Stimulated activated naive CD8-positive, alpha-beta T cell treated with anti-CD3 and anti-CD28 coated beads, Interleukin-15, amount 100 ng/mL, for 72 hours (primary cell): Measurements from ENCODE around the gene NPY2R.

Experiments used
- ATAC-seq: fragments of 150-1000 bp; cut with Tn5 transposase; 2 replicates; pipeline ENCODE4 v1.10.0; 2021; ENCODE audit warnings: mild to moderate bottlenecking, moderate library complexity
- DNase-seq, 2 donors: peaks; one replicate each; pipeline ENCODE4 v3.0.0; 2021 to 2022
- H3K27ac Mint-ChIP-seq, 2 donors: one replicate each; pipeline ENCODE4 v1.8.0; 2022; ENCODE audit warnings: mild to moderate bottlenecking in 2 of 2, mixed read lengths in 2 of 2, moderate library complexity in 2 of 2
- H3K27me3 Mint-ChIP-seq: one replicate; pipeline ENCODE4 v1.8.0; 2022; ENCODE audit warnings: mixed read lengths
- H3K4me1 Mint-ChIP-seq: one replicate; pipeline ENCODE4 v1.8.0; 2022; ENCODE audit warnings: mild to moderate bottlenecking, mixed read lengths
- H3K4me3 Mint-ChIP-seq, 2 donors: one replicate each; pipeline ENCODE4 v1.8.0; 2022; ENCODE audit warnings: mild to moderate bottlenecking in 2 of 2, mixed read lengths in 2 of 2, moderate library complexity in 1 of 2
- H3K9me3 Mint-ChIP-seq, 2 donors: one replicate each; pipeline ENCODE4 v1.8.0; 2022; ENCODE audit warnings: mixed read lengths in 2 of 2

The NPY2R gene

DNA sequence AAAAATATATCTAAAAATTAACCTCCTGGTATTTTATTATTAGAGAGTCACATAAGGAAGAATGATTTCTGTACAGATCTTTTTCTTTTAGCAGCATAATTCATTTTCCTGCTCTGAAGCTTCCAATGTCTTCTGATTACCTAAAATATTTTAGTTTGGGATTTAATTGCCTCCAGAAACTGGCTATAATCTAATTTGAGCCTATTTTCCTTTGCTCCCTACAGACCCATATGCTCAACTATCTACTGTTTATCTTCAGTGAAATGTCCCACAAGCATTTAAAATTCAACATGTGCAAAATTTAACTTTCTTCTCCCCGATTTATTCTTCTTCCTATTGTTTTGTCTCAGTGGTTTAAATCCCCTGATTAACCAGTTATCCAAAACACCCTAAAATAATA, 29.1 kb downstream of the NPY2R start:
- H3K4me1 Mint-ChIP-seq = no peaks in the 10 kb centered on the region
- no peak for DNase-seq
- peaks cover 6 to 9% of the 10 kb centered on the region in 2 donors for H3K9me3 Mint-ChIP-seq
- no peak overlapping the region for H3K4me3 Mint-ChIP-seq
- no peak overlapping the region for H3K27ac Mint-ChIP-seq
- ATAC-seq = no peak
- no peaks in the 10 kb centered on the region for H3K27me3 Mint-ChIP-seq

- no peaks in the 10 kb centered on the region for H3K4me1 Mint-ChIP-seq
- ATAC-seq = no peak
- peaks cover 6 to 9% of the 10 kb centered on the region in 2 donors for H3K9me3 Mint-ChIP-seq
- H3K27me3 Mint-ChIP-seq = no peaks in the 10 kb centered on the region
- H3K27ac Mint-ChIP-seq = no peak overlapping the region
- no peak for DNase-seq
- no peak overlapping the region for H3K4me3 Mint-ChIP-seq
These were observed 32.8 kb downstream of the NPY2R start for GRCh38 chr4:155241225-155241624.

GRCh38 chr4:155241664-155242063, 33.2 kb downstream of the NPY2R start:
- H3K27me3 Mint-ChIP-seq = no peaks in the 10 kb centered on the region
- no peaks in the 10 kb centered on the region for H3K4me1 Mint-ChIP-seq
- no peak overlapping the region for H3K4me3 Mint-ChIP-seq
- H3K9me3 Mint-ChIP-seq = peaks cover 6 to 9% of the 10 kb centered on the region in 2 donors
- no peak for ATAC-seq
- no peak overlapping the region for H3K27ac Mint-ChIP-seq
- DNase-seq = no peak

- Mint-ChIP-seq H3K4me1 (no peaks in the 10 kb centered on the region), H3K4me3 (no peak overlapping the region), H3K9me3 (peaks cover 6 to 9% of the 10 kb centered on the region in 2 donors), H3K27me3 (no peaks in the 10 kb centered on the region), H3K27ac (no peak overlapping the region)
- ATAC-seq (no peak), DNase-seq (no peak)
These were observed 36.7 kb downstream of the NPY2R start for GRCh38 chr4:155245105-155245504.

DNA sequence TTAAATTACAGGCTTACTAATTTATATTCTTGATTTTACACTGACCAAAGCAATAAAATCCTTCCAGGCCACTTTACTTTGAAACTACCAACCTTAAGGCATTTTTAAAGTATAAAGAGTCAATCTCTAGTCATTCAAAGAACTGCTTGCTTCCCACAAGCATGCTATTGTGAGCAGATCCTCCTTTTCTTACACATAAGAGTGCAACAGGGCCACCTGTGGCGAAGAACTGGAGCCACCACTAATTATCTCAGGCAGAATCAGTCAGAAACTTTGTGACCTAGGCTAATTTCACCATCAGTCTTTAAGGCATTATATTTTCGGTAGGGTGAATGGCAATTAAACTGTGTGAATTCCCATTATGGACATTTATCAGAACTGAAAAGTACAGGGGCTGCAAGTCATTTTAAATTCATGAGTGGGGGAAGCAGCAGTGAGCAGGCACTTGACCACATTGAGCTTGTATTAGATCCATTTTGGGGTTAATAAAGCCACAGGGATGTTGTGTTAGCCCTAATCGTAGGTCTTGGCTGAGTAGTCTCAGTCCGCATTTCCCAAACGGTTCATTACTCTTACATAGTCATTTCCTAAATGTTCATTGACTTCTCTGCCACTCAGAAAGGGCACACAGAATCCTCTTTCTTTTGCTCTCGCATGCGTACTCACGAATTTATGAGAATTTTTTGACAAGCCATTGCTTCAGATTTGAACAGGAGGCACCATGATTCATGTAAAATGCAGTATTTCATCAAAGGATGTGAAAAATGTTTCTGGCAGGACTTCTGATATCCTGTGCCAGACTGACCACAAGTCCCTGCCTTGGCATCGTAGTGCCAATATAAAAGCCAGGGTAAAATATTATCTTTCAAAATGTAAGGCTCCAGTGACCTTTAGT, 39.8 kb downstream of the NPY2R start:
- Mint-ChIP-seq H3K4me3 (no peak overlapping the region), H3K9me3 (no peaks in the 10 kb centered on the region), H3K4me1 (no peaks in the 10 kb centered on the region), H3K27ac (no peak overlapping the region), H3K27me3 (no peaks in the 10 kb centered on the region)
- ATAC-seq (no peak), DNase-seq (no peak)

GRCh38 chr4:155249016-155249566, 40.7 kb downstream of the NPY2R start:
- H3K4me1 Mint-ChIP-seq = no peaks in the 10 kb centered on the region
- no peaks in the 10 kb centered on the region for H3K27me3 Mint-ChIP-seq
- no peak overlapping the region for H3K27ac Mint-ChIP-seq
- no peaks in the 10 kb centered on the region for H3K9me3 Mint-ChIP-seq
- no peak overlapping the region for H3K4me3 Mint-ChIP-seq
- ATAC-seq (no peak), DNase-seq (no peak)

GRCh38 chr4:155252327-155252726, 43.9 kb downstream of the NPY2R start:
- H3K4me3 Mint-ChIP-seq = no peak overlapping the region
- no peaks in the 10 kb centered on the region for H3K9me3 Mint-ChIP-seq
- no peaks in the 10 kb centered on the region for H3K4me1 Mint-ChIP-seq
- H3K27me3 Mint-ChIP-seq = no peaks in the 10 kb centered on the region
- no peak for DNase-seq
- no peak overlapping the region for H3K27ac Mint-ChIP-seq
- no peak for ATAC-seq

- DNase-seq (no peak), ATAC-seq (no peak)
- Mint-ChIP-seq H3K27me3 (no peaks in the 10 kb centered on the region), H3K9me3 (no peaks in the 10 kb centered on the region), H3K4me1 (no peaks in the 10 kb centered on the region), H3K27ac (no peak overlapping the region), H3K4me3 (no peak overlapping the region)
These were observed 55.0 kb downstream of the NPY2R start for GRCh38 chr4:155263480-155263879.

DNA sequence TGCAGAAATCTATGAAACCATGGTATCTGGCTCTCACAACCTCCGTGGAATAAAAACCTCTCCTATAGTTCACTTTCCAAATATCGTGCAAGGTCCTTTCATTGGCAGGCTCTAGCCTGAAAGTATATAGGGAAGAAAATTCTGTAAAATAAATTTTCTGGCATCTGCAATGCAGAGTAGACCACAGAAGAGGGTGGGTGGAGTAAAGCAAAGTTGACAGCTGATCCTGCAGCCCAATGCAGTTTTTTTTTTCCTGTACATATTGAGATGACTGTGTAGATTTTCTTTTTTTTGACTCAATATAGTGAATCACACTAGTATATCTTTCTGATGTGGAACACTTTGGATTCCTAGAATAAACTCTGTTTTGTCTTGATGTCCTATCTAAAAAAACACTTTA, 56.7 kb downstream of the NPY2R start:
- Mint-ChIP-seq H3K4me3 (no peak overlapping the region), H3K4me1 (no peaks in the 10 kb centered on the region), H3K27me3 (no peaks in the 10 kb centered on the region), H3K27ac (no peak overlapping the region), H3K9me3 (no peaks in the 10 kb centered on the region)
- no peak for DNase-seq
- ATAC-seq = no peak
